Sigmoid colon (tissue), 7 donors: ENCODE measurements around the gene PRTG. TPM values are rescaled to one million over a fixed set of nuclear protein-coding genes. Genes with fewer than 3 reads are reported as not detected.

Source experiments
- DNase-seq: peaks from one replicate; pipeline ENCODE4 v3.0.0-alpha.2; 2019
- H3K27ac ChIP-seq, 4 donors: fragments of 200-600 bp; sonication (generic); one replicate each; pipeline ENCODE4 v1.5.1; 2016 to 2019; ENCODE audit warnings: mild to moderate bottlenecking in 1 of 4
- H3K27me3 ChIP-seq, 3 donors: fragments of 200-600 bp; sonication (generic); one replicate each; pipeline ENCODE4 v1.5.1; 2019; ENCODE audit warnings: mild to moderate bottlenecking in 1 of 3
- H3K36me3 ChIP-seq, 4 donors: fragments of 200-600 bp; sonication (generic); one replicate each; pipeline ENCODE4 v1.5.1; 2016 to 2019
- H3K4me1 ChIP-seq, 4 donors: fragments of 200-600 bp; sonication (generic); one replicate each; pipeline ENCODE4 v1.5.1; 2017 to 2019
- H3K4me3 ChIP-seq, 4 donors: fragments of 200-600 bp; sonication (generic); one replicate each; pipeline ENCODE4 v1.5.1; 2017 to 2019; ENCODE audit warnings: mild to moderate bottlenecking in 2 of 4, moderate library complexity in 1 of 4
- H3K9me3 ChIP-seq, 4 donors: fragments of 200-600 bp in 3 of 4; sonication (generic) in 3 of 4; one replicate each; pipeline versions ENCODE4 v1.5.1 to v1.6.1; 2013 to 2019
- EP300 ChIP-seq, 4 donors: sonication (generic); formaldehyde crosslinking; IDR thresholded peaks; one replicate each; pipeline ENCODE4 v1.6.1; 2017; ENCODE audit warnings: antibody characterized with exemption in 4 of 4
- POLR2A ChIP-seq, 2 donors: fragments of 450-650 bp; IDR thresholded peaks; one replicate each; pipeline ENCODE4 v1.6.1; 2016; ENCODE audit warnings: antibody characterized with exemption in 2 of 2, mild to moderate bottlenecking in 2 of 2, moderate library complexity in 2 of 2
- POLR2AphosphoS5 ChIP-seq, 4 donors: sonication (generic); formaldehyde crosslinking; IDR thresholded peaks; one replicate each; pipeline ENCODE4 v1.6.1; 2017; ENCODE audit warnings: antibody characterized with exemption in 4 of 4
- WGBS, 2 donors: extraction: QIAGEN DNeasy Blood & Tissue Kit; methylation state at CpG; one replicate each; pipeline ENCODE4 v1.1.7; 2013; 5-methylcytosine and 5-hydroxymethylcytosine counted together
- intact Hi-C: fragments of 100-400 bp; cut with DNase I; formaldehyde crosslinking; loops from one replicate; pipeline ENCODE4 v1.15.1; 2023
- polyA plus RNA-seq, 3 donors: library from polyadenylated mRNA; stranded (reverse); fragments of 200-250 nt; gene quantifications; one replicate each; pipeline ENCODE4 v1.2.3, GENCODE V29; 2013
- total RNA-seq, 4 donors: library from RNA; depleted of rRNA; stranded (reverse); fragments of >200 nt; gene quantifications; one replicate each; pipeline ENCODE4 v1.1.0, GENCODE V29; 2016
- TF ChIP-seq, protein P1 (sequence below), 4 experiments: fragments of 450-650 bp in 3 of 4; fragments of 200-600 bp in 1 of 4; IDR thresholded peaks; one replicate each; pipeline ENCODE4 v1.5.1; 2016 to 2019; ENCODE audit warnings: antibody characterized with exemption in 4 of 4, mild to moderate bottlenecking in 3 of 4, moderate library complexity in 2 of 4
- donor health status: healthy with polysubstance abuse.
- donor health status: Bipolar disorder and iron deficiency.
- donor health status: healthy.

PRTG gene
- total and polyA plus RNA-seq, 7 donors, result 0.42 to 5.3 (median 2.1) TPM; not detected in 2

- intact Hi-C loops, result no loop called here
- 78 to 81% methylated on average over 3 of the region's 3 CpGs for WGBS, 2 donors
- no peak for DNase-seq
- no peaks in the 10 kb centered on the region for H3K27me3 ChIP-seq
- H3K4me3 ChIP-seq, result no peak overlapping the region
- no peaks in the 10 kb centered on the region for H3K9me3 ChIP-seq
- no peaks in the 10 kb centered on the region for H3K4me1 ChIP-seq
- no peak overlapping the region for H3K27ac ChIP-seq
- no peak for TF ChIP-seq EP300 (IDR thresholded peaks at IDR 0.05)
- no peak for TF ChIP-seq POLR2AphosphoS5 (IDR thresholded peaks at IDR 0.05)
- TF ChIP-seq, protein P1, sequence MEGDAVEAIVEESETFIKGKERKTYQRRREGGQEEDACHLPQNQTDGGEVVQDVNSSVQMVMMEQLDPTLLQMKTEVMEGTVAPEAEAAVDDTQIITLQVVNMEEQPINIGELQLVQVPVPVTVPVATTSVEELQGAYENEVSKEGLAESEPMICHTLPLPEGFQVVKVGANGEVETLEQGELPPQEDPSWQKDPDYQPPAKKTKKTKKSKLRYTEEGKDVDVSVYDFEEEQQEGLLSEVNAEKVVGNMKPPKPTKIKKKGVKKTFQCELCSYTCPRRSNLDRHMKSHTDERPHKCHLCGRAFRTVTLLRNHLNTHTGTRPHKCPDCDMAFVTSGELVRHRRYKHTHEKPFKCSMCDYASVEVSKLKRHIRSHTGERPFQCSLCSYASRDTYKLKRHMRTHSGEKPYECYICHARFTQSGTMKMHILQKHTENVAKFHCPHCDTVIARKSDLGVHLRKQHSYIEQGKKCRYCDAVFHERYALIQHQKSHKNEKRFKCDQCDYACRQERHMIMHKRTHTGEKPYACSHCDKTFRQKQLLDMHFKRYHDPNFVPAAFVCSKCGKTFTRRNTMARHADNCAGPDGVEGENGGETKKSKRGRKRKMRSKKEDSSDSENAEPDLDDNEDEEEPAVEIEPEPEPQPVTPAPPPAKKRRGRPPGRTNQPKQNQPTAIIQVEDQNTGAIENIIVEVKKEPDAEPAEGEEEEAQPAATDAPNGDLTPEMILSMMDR (IDR thresholded peaks at IDR 0.05), result no peak
- TF ChIP-seq POLR2A (IDR thresholded peaks at IDR 0.05), result no peak
- H3K36me3 ChIP-seq, result no peaks in the 10 kb centered on the region
Measured at GRCh38 chr15:55669270-55669669, 73.7 kb downstream of the PRTG start.

GRCh38 chr15:55665605-55666227, 77.2 kb downstream of the PRTG start:
- DNase-seq, result no peak
- Histone ChIP-seq H3K4me3 (no peak overlapping the region), H3K27me3 (no peaks in the 10 kb centered on the region), H3K27ac (no peak overlapping the region), H3K36me3 (no peaks in the 10 kb centered on the region), H3K4me1 (no peaks in the 10 kb centered on the region), H3K9me3 (no peaks in the 10 kb centered on the region)
- TF ChIP-seq POLR2AphosphoS5 (IDR thresholded peaks at IDR 0.05) (no peak), EP300 (IDR thresholded peaks at IDR 0.05) (no peak), POLR2A (IDR thresholded peaks at IDR 0.05) (no peak)
- TF ChIP-seq, protein P1 (IDR thresholded peaks at IDR 0.05), result no peak
- 86 to 91% methylated on average over 4 of the region's 4 CpGs for WGBS, 2 donors
- intact Hi-C loops, result no loop called here

GRCh38 chr15:55661428-55661827, 81.5 kb downstream of the PRTG start:
- Histone ChIP-seq H3K4me3 (no peak overlapping the region), H3K4me1 (no peaks in the 10 kb centered on the region), H3K27me3 (no peaks in the 10 kb centered on the region), H3K36me3 (no peaks in the 10 kb centered on the region), H3K9me3 (no peaks in the 10 kb centered on the region), H3K27ac (no peak overlapping the region)
- intact Hi-C loops, result no loop called here
- DNase-seq, result no peak
- TF ChIP-seq POLR2AphosphoS5 (IDR thresholded peaks at IDR 0.05) (no peak), EP300 (IDR thresholded peaks at IDR 0.05) (no peak), POLR2A (IDR thresholded peaks at IDR 0.05) (no peak)
- TF ChIP-seq, protein P1 (IDR thresholded peaks at IDR 0.05), result no peak

- no peak for TF ChIP-seq POLR2A (IDR thresholded peaks at IDR 0.05)
- TF ChIP-seq EP300 (IDR thresholded peaks at IDR 0.05), result no peak
- TF ChIP-seq, protein P1 (IDR thresholded peaks at IDR 0.05), result no peak
- no peak for TF ChIP-seq POLR2AphosphoS5 (IDR thresholded peaks at IDR 0.05)
- Histone ChIP-seq H3K36me3 (no peaks in the 10 kb centered on the region), H3K4me1 (no peaks in the 10 kb centered on the region), H3K4me3 (no peak overlapping the region), H3K27ac (no peak overlapping the region), H3K9me3 (no peaks in the 10 kb centered on the region), H3K27me3 (no peaks in the 10 kb centered on the region)
- intact Hi-C loops, result no loop called here
- no peak for DNase-seq
- 89 to 90% methylated on average over 5 of the region's 5 CpGs for WGBS, 2 donors
Measured at GRCh38 chr15:55660153-55660552, 82.8 kb downstream of the PRTG start.

DNA sequence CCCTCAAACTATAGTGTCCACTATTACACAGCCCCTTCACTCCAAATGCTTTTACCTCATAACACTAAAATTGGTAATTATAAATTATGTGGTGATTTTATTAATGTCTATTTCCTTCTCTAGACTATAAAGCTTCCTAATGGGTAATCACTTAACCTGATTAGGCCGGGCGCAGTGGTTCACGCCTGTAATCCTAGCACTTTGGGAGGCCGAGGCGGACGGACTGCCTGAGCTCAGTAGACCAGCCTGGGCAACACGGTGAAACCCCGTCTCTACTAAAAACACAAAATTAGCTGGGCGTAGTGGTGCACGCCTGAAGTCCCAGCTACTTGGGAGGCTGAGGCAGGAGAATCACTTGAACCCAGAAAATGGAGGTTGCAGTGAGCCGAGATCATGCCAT, 83.5 kb downstream of the PRTG start:
- no peak for DNase-seq
- Histone ChIP-seq H3K4me1 (no peaks in the 10 kb centered on the region), H3K4me3 (no peak overlapping the region), H3K27ac (no peak overlapping the region), H3K27me3 (no peaks in the 10 kb centered on the region), H3K9me3 (no peaks in the 10 kb centered on the region), H3K36me3 (no peaks in the 10 kb centered on the region)
- intact Hi-C loops, result no loop called here
- WGBS, 2 donors, result 96 to 97% methylated on average over 11 of the region's 11 CpGs
- TF ChIP-seq EP300 (IDR thresholded peaks at IDR 0.05), result no peak
- TF ChIP-seq, protein P1 (IDR thresholded peaks at IDR 0.05), result no peak
- no peak for TF ChIP-seq POLR2AphosphoS5 (IDR thresholded peaks at IDR 0.05)
- no peak for TF ChIP-seq POLR2A (IDR thresholded peaks at IDR 0.05)
